Skin epidermis (tissue), 12 donors: ENCODE measurements around the gene GFOD2.

Experiments used
- H3K27ac ChIP-seq, 21 experiments: fragments of 200-600 bp; sonication (generic) in 11 of 21; one replicate each; pipeline ENCODE4 v1.5.0; 2020; ENCODE audit warnings: mild to moderate bottlenecking in 3 of 21, inconsistent platforms in 2 of 21, moderate library complexity in 2 of 21
- H3K4me3 ChIP-seq, 7 experiments: fragments of 200-600 bp; sonication (generic) in 2 of 7; one replicate each; pipeline ENCODE4 v1.5.0; 2020; ENCODE audit warnings: inconsistent platforms in 2 of 7, mild to moderate bottlenecking in 2 of 7, moderate library complexity in 1 of 7

GFOD2 gene

GRCh38 chr16:67662653-67663010 lies 56.5 kb downstream of the GFOD2 start:
- Histone ChIP-seq H3K27ac (no peak overlapping the region), H3K4me3 (no peak overlapping the region)

DNA sequence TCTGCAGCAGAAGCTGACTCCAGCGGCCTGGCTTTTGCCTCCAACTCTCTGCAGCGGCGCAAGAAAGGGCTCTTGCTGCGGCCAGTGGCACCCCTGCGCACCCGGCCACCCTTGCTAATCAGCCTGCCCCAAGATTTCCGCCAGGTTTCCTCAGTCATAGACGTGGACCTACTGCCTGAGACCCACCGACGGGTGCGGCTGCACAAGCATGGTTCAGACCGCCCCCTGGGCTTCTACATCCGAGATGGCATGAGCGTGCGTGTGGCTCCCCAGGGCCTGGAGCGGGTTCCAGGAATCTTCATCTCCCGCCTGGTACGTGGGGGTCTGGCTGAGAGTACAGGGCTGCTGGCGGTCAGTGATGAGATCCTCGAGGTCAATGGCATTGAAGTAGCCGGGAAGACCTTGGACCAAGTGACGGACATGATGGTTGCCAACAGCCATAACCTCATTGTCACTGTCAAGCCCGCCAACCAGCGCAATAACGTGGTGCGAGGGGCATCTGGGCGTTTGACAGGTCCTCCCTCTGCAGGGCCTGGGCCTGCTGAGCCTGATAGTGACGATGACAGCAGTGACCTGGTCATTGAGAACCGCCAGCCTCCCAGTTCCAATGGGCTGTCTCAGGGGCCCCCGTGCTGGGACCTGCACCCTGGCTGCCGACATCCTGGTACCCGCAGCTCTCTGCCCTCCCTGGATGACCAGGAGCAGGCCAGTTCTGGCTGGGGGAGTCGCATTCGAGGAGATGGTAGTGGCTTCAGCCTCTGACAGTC lies 57.0 kb downstream of the GFOD2 start:
- H3K27ac ChIP-seq = peak overlapping the region in 1 of 21 experiments; percentile 76
- H3K4me3 ChIP-seq = no peak overlapping the region

- Histone ChIP-seq H3K4me3 (peak overlapping the region; percentile 61 to 93 (median 74)), H3K27ac (peak overlapping the region in 15 of 21 experiments; percentile 6 to 81 (median 59))
These were observed 57.9 kb downstream of the GFOD2 start for GRCh38 chr16:67661101-67661761.

DNA sequence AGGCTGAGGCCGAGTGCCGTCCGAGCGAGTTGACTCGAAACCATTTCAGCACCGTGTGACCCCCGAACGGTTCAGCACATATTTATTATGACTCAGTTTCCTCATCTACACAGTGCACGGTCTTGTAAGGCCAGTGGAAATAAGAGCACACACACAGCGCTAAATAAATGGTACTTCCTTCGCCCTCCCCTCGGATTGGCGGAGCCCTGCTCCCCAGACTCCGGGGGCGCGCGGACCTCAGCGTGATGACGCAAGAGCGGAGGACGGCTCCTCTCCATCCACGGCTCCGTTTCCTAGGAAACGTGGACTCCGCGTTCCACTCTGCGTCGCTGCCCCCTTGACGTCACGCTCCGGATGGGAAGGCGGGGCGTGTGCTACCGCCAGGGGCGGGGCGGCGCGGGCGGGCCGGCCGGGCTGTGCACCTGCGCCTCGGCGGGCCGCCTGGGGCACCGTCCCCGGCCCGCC lies 58.5 kb downstream of the GFOD2 start, which contains the start of gene PARD6A:
TSS of gene PARD6A (plus strand) at position 397 of the 465 bp plus-strand sequence. CDS start 79 bp downstream, outside the sequence.
- Histone ChIP-seq H3K4me3 (peak within 1 kb of the TSS; percentile 61 to 93 (median 74)), H3K27ac (peak within 1 kb of the TSS; percentile 46 to 91 (median 84))

DNA sequence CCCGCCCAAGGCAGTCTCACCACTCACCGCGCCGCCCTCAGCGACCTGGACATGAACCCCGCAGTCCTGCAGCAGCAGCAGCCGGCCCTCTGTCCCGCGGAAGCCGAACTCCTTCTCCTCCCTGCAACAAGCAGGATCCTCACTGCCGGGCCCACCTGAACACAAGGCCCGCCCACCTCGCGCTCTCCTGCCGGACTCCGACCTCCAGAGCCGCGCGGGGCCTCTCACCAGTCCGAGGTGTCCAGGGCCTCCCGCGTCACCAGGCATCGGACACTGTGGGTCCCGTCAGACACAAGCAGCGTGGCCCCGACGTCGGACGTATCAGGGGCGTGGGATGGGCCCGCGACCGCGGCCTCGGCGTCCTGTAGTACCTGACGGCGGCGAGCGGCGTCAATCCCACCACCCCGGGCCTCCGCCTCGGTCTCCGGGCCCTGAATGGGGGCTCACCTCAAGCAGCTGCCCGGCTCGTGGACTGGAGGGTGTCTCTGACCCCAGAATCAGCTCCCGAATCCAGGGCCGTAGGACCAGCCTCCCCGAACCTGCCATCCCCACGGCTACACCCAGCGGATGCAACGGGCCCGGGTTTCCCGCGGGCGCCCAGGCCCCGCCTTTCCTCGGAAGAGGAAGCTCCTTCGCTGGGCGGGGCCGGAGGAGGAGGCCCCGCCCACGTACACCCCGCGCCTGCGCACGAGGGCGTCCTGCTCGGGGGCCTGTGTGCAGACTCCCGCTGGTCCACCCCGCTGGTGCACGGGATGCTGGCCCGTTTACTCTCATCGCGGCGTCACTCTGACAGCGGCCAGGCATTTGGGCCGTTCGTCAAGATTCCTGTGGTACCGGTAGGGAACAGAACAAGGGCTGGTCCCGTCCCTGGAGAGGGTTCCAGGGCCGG lies 59.2 kb downstream of the GFOD2 start, which contains the start of gene ACD:
TSS of gene ACD (minus strand) at position 586 of the 889 bp plus-strand sequence. CDS start at position 546, 40 bp downstream.
- peak within 1 kb of the TSS; percentile 61 to 93 (median 74) for H3K4me3 ChIP-seq
- H3K27ac ChIP-seq = peak within 1 kb of the TSS; percentile 46 to 91 (median 84)

DNA sequence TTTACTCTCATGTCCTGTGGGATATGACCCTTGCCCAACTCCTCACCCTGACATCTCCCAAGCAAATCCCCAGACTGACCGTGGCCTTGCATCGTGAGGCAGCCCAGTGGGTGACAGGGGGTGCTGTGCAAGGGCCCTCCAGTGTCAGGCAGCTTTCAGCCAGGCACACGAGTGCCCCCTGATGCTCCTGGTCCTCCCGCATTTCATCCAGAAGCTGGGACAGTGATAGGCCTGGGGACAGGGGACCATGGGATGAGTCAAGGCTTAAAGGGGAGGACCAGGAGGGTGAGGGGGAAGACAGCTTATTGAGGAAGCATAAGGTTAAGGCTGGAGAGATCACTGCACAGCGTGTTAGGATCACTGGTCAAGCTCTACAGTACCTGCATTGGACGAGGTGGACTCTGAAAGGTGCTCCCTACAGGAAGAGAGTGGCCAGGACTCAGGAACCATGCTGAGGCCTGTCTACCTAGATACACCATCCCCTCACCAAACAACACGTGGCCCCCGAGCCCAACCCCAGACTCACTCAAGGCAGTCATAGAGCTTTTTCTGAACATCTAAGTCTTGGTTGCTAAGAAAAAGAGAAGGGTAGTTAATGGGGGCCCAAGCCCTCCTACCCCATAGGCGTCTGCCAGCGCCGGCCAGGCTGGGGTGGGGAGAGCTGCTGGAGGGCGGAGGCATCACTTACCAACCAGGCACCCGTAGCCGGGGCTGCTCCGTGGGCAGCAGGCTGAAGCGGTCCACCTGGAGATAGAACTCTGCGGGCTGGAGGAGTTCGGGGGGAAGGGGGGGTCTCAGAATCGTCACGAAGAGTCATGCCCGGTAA lies 60.1 kb downstream of the GFOD2 start:
- H3K27ac ChIP-seq = peak overlapping the region in 17 of 21 experiments; percentile 62 to 91 (median 85)

DNA sequence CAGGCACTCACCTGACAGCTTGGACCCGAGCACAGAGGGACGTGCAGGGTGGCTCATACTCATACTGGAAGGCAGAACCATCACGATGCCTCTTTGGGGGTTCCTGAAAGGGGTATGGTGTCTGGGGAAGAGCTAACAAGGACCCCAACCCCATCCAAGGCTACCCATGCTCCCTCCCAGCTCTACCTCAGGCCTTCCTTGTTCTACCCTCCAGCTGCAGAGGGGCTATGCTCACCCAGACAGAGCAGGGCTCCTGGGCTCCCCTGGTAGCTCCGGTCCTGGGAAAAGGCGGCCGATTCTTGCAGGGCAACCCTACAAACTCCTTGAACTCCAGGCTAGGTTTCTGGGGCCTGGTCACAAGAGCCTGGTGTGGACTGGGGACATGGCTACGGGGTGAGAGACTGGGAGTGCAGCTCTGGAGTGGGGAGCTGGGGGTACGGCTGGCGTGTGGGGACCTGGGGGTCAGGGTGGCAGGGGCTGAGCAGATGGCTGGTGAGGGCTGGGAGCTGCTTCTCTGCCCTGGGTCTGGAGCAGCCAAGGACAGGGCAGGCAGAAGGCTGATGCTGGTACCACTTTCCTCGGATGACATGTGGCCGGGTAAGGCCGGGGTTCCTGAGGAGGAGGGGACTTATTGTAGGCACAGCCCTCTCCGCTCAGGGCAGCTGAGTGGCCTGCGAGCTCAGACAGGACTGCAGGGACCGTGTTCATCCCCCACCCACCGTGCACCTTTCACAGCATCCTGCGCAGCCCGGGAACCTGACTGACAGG lies 61.2 kb downstream of the GFOD2 start:
- Histone ChIP-seq H3K4me3 (no peak overlapping the region), H3K27ac (no peak overlapping the region)

More for the DNA sequence above, 60.1 kb downstream of the GFOD2 start:
- peak overlapping the region; percentile 61 to 93 (median 74) for H3K4me3 ChIP-seq

GRCh38 chr16:67657017-67657608 lies 62.0 kb downstream of the GFOD2 start:
- H3K27ac ChIP-seq = no peak overlapping the region
- H3K4me3 ChIP-seq = no peak overlapping the region

DNA sequence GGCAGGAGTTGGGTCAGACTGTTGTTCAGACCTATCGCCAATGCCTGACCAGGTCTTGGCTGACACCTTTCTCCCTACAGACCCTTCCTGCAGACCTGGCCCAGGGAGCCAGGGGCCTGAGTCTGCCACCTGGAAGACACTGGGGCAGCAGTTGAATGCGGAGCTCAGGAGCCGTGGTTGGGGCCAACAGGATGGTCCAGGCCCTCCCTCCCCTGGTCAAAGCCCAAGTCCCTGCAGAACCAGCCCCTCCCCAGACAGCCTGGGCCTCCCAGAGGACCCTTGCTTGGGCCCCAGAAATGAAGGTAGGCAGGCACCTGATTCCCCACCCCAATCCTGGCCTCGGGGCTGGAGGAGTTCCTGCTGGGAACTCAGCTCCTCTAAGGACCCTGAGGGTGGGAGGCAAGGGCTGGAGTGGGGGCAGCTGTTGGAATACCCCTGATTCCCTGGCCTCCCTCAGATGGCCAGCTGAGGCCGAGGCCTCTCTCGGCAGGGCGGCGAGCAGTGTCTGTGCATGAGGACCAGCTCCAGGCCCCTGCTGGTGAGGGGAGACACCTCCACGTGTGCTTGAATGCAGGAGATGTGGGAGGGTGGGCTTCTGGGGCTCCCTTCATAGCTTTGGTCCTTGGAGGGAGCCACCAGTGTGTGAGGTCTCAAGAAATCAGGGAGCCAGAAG lies 62.6 kb downstream of the GFOD2 start:
- Histone ChIP-seq H3K27ac (no peak overlapping the region), H3K4me3 (no peak overlapping the region)

- Histone ChIP-seq H3K4me3 (no peak overlapping the region), H3K27ac (no peak overlapping the region)
These were observed 63.8 kb downstream of the GFOD2 start for GRCh38 chr16:67655363-67655762.

GRCh38 chr16:67654403-67654911 lies 64.7 kb downstream of the GFOD2 start:
- Histone ChIP-seq H3K27ac (no peak overlapping the region), H3K4me3 (no peak overlapping the region)

DNA sequence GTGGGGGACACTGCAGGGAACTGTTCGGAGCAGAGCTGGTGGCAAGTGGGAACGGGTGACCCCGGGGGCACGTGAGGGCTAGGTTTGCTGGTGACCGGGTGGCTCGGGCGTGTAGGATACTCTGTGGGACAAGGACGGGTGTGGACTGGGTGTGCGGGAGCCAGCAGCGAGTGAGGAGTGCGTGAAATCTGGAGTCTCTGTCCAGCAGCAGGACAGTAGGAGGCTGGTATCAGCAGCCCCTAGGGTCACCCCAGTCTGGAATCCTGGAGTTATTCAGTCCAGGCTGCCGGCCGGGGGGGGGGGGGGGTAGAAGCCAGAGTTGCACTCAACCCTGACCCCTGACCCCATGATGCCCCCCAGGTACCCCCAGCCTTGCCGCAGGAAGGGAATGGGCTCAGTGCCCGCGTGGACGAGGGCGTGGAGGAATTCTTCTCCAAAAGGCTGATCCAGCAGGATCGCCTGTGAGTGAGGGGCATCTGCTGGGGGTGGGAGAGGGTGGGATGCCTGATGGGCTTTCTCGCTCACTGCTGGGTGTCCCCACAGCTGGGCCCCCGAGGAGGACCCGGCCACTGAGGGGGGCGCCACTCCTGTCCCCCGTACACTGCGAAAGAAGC lies 65.2 kb downstream of the GFOD2 start:
- H3K27ac ChIP-seq = no peak overlapping the region

GRCh38 chr16:67653128-67653788 lies 65.9 kb downstream of the GFOD2 start:
- Histone ChIP-seq H3K27ac (no peak overlapping the region), H3K4me3 (peak overlapping the region in 3 of 7 experiments; percentile 7 to 25 (median 18))

More for the DNA sequence above, 65.2 kb downstream of the GFOD2 start:
- H3K4me3 ChIP-seq = peak overlapping the region in 1 of 7 experiments; percentile 25

DNA sequence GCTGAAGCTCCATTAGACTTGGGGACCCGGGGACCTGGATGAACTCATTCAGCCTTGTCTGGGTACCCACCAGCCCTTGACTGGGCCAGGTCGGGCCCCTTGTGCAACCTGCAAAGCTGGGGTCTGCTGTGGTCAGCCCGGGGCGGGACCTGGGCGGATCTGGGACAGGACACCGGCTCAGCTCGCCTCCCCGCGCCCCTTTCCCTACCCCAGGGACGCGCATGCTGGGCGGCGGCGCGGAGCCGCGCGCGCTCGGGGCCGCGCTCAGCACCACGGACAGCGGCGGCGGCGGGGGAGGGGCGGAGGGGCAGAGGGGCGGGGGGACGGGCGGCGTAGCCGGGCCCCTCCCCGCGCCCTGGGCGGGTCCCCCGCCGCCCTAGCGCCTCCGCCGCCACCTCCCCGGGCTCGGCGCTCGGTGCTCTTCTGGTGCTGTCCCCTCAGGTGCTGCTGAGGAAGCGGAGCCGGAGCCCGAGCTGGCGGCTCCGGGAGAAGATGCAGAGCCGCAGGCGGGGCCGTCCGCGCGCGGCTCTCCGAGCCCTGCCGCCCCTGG lies 66.5 kb downstream of the GFOD2 start:
- H3K4me3 ChIP-seq = peak overlapping the region in 3 of 7 experiments; percentile 7 to 25 (median 18)
- no peak overlapping the region for H3K27ac ChIP-seq

DNA sequence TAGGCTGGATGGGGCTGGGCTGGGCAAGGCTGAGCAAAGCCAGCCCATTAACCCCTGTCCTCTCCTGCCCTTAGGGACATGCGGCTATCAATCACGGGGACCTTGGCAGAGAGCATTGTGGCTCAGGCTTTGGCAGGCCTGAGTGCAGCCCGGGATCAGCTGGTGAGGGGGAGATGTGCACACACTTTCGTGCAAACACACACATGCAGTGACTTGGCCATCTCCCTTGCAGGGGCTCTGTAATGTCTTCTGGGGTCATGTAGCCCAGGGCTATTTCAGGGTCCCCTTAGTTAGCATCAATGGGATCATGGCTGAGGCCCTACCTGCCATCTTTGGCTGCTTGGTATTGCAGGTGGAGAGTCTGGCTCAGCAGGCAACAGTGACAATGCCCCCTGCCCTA lies 67.3 kb downstream of the GFOD2 start:
- Histone ChIP-seq H3K4me3 (no peak overlapping the region), H3K27ac (no peak overlapping the region)

DNA sequence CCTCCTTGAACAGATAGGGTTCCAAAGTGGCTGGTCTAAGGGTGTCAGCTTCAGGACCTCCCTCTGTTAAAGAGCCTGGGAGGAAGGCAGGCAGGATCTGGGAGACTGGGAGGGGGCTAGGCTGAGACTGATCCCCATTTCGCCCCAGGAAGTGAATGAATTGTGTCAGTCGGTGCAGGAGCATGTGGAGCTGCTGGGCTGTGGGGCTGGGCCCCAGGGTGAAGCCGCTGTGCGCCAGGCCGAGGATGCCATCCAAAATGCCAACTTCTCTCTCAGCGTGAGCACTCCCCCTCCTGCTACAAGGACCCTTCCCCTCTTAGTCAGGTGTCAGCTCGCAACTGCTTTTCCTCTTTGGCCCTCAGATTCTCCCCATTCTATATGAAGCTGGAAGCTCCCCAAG lies 68.1 kb downstream of the GFOD2 start:
- no peak overlapping the region for H3K27ac ChIP-seq
- H3K4me3 ChIP-seq = no peak overlapping the region
